Fibroblast of lung (primary cell): Measurements from ENCODE around the gene SH3BP2. TPM values are rescaled to one million over a fixed set of nuclear protein-coding genes. Genes with fewer than 3 reads are reported as not detected.

Experiments
- DNase-seq, 2 donors: peaks; one replicate each; pipeline versions ENCODE4 v3.0.0 to v3.0.0-alpha.2; 2010; ENCODE audit warnings: low read depth in 2 of 2
- H2AFZ ChIP-seq: 2 replicates; pipeline ENCODE4 v1.5.1; 2012; ENCODE audit warnings: low read length, control low read depth, inconsistent platforms
- H3K27ac ChIP-seq: 2 replicates; pipeline ENCODE4 v1.5.1; 2011; ENCODE audit warnings: low read length, control low read depth; ENCODE audit not compliant: insufficient read depth
- H3K27me3 ChIP-seq: 2 replicates; pipeline ENCODE4 v1.5.1; 2011; ENCODE audit warnings: mild to moderate bottlenecking, low read length; ENCODE audit not compliant: control insufficient read depth, insufficient read depth
- H3K36me3 ChIP-seq: 2 replicates; pipeline ENCODE4 v1.5.1; 2011; ENCODE audit warnings: low read length; ENCODE audit not compliant: control insufficient read depth, insufficient read depth
- H3K4me1 ChIP-seq: 2 replicates; pipeline ENCODE4 v1.5.1; 2011; ENCODE audit warnings: low read length; ENCODE audit not compliant: control insufficient read depth, insufficient read depth; ENCODE audit errors: extremely low read depth
- H3K4me2 ChIP-seq: 2 replicates; pipeline ENCODE4 v1.5.1; 2011; ENCODE audit warnings: low read length, control low read depth; ENCODE audit not compliant: insufficient read depth; ENCODE audit errors: extremely low read depth
- H3K4me3 ChIP-seq, 4 experiments: fragments of 200-600 bp in 1 of 4; sonication (generic) in 1 of 4; replicated peaks in 1 of 4; 2 replicates each; pipeline ENCODE4 v1.5.1; 2011 to 2016; ENCODE audit warnings: low read length in 4 of 4, low read depth in 3 of 4, mild to moderate bottlenecking in 3 of 4, control low read depth in 2 of 4, inconsistent platforms in 1 of 4, mixed read lengths in 1 of 4; ENCODE audit not compliant: insufficient read depth in 1 of 4; ENCODE audit errors: control extremely low read depth in 1 of 4
- H3K79me2 ChIP-seq: 2 replicates; pipeline ENCODE4 v1.5.1; 2012; ENCODE audit warnings: mild to moderate bottlenecking, low read length, inconsistent platforms; ENCODE audit not compliant: control insufficient read depth, insufficient read depth
- H3K9ac ChIP-seq: 2 replicates; pipeline ENCODE4 v1.5.1; 2011; ENCODE audit warnings: mild to moderate bottlenecking, low read length, control low read depth; ENCODE audit not compliant: insufficient read depth
- H3K9me3 ChIP-seq: 2 replicates; pipeline ENCODE4 v1.5.1; 2012; ENCODE audit warnings: low read depth, low read length; ENCODE audit not compliant: control insufficient read depth, insufficient read depth
- H4K20me1 ChIP-seq: 2 replicates; pipeline ENCODE4 v1.5.1; 2011; ENCODE audit warnings: low read length; ENCODE audit not compliant: control insufficient read depth, insufficient read depth; ENCODE audit errors: extremely low read depth
- CTCF ChIP-seq, 2 donors: IDR thresholded peaks in 1 of 2; conservative IDR thresholded peaks in 1 of 2; 1 replicate in 1 of 2; 2 replicates in 1 of 2; pipeline ENCODE4 v1.5.1; 2011 to 2012; ENCODE audit warnings: low read length in 2 of 2, control low read depth in 1 of 2, inconsistent platforms in 1 of 2, low read depth in 1 of 2, mild to moderate bottlenecking in 1 of 2
- EZH2 ChIP-seq: IDR thresholded peaks from 2 replicates; pipeline ENCODE4 v1.5.1; 2012; ENCODE audit warnings: low read length, control low read depth, mild to moderate bottlenecking; ENCODE audit errors: missing control alignments
- polyA plus RNA-seq, 2 donors: library from polyadenylated mRNA; depleted of rRNA in 1 of 2; stranded (reverse) in 1 of 2; unstranded in 1 of 2; fragments of >200 nt; gene quantifications; 2 replicates each; pipeline ENCODE4 v1.2.1, GENCODE V29; 2011 to 2012; ENCODE audit warnings: missing spikeins in 1 of 2
- total RNA-seq: library from RNA; depleted of rRNA; stranded (reverse); fragments of >200 nt; gene quantifications from 2 replicates; pipeline ENCODE4 v1.2.1, GENCODE V29; 2014

SH3BP2 gene
- total and polyA plus RNA-seq, 2 donors (not counting 1 experiment from before 2014, with no cell fraction given), result 8.6 to 14.1 TPM

DNA sequence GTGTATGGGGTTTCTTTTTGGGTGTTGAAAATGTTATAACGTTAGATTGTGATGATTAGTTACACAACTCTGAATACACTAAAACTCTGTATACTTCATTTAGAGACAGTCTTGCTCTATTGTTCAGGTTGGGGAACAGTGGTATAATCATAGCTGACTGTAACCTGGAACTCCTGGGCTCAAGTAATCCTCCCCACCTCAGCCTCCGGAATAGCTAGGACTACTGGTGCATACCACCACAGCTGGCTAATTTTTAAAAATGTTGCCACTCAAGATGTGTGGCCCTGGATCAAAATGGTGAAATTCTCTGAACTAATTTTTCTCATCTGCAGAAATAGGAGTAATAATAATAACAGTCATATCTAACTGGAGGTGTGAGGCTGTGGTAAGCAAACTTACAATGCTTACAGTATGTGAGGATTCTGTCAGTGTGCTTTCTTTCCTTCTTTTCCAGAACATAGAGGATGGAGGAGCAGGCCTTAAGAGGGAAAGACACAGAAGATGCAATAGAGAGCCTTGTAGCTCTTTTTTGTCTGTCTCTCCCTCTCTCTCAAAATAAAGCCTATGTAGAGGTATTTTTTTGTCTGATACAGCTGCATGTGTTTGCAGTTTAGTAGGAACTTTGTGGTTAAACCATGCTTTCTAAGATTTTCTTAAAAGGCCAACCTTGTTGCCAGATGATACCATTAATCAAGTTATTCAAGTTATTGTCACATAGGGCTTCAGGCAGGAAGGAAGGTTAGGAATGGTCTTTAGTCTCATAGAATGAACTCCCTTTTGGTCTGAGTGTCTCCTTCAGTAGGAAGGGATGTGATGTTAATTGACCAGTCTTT lies 58.3 kb downstream of the SH3BP2 start:
- peaks cover 8% of the 10 kb centered on the region for H3K4me1 ChIP-seq
- H3K9ac ChIP-seq, result no peak overlapping the region
- DNase-seq, result peak; percentile 71 to 73
- H3K27ac ChIP-seq, result no peak overlapping the region
- no peak overlapping the region for H3K4me2 ChIP-seq
- no peaks in the 10 kb centered on the region for H3K27me3 ChIP-seq
- peaks cover 2% of the 10 kb centered on the region for H4K20me1 ChIP-seq
- no peak overlapping the region for H3K4me3 ChIP-seq
- peaks cover 91% of the 10 kb centered on the region for H3K79me2 ChIP-seq
- no peaks in the 10 kb centered on the region for H3K9me3 ChIP-seq
- peaks cover 2% of the 10 kb centered on the region for H3K36me3 ChIP-seq
- no peak overlapping the region for H2AFZ ChIP-seq
- no peak for TF ChIP-seq CTCF (conservative IDR thresholded peaks at IDR 0.05 in 1 of 2, IDR thresholded peaks at IDR 0.05 in 1 of 2; ENCODE audit: low read depth in 1 of 2, low read length in 2 of 2)
- TF ChIP-seq EZH2, result no peak

- H3K27ac ChIP-seq, result no peak overlapping the region
- no peaks in the 10 kb centered on the region for H3K27me3 ChIP-seq
- peaks cover 8% of the 10 kb centered on the region for H3K4me1 ChIP-seq
- H3K4me2 ChIP-seq, result peak overlapping the region; percentile 29
- no peak overlapping the region for H3K4me3 ChIP-seq
- H3K9me3 ChIP-seq, result no peaks in the 10 kb centered on the region
- TF ChIP-seq EZH2 (no peak), CTCF (conservative IDR thresholded peaks at IDR 0.05 in 1 of 2, IDR thresholded peaks at IDR 0.05 in 1 of 2; ENCODE audit: low read depth in 1 of 2, low read length in 2 of 2) (no peak)
- DNase-seq, result no peak
- H3K36me3 ChIP-seq, result peaks cover 2% of the 10 kb centered on the region
- no peak overlapping the region for H3K9ac ChIP-seq
- H4K20me1 ChIP-seq, result peaks cover 4% of the 10 kb centered on the region
- no peak overlapping the region for H2AFZ ChIP-seq
- peaks cover 89% of the 10 kb centered on the region for H3K79me2 ChIP-seq
Measured at GRCh38 chr4:2852481-2852921, 59.6 kb downstream of the SH3BP2 start.

GRCh38 chr4:2855584-2855983 lies 62.7 kb downstream of the SH3BP2 start:
- Histone ChIP-seq H3K4me2 (no peak overlapping the region), H3K27me3 (no peaks in the 10 kb centered on the region), H3K9me3 (no peaks in the 10 kb centered on the region), H3K4me3 (no peak overlapping the region), H2AFZ (no peak overlapping the region), H3K4me1 (peaks cover 14% of the 10 kb centered on the region), H3K79me2 (peaks cover 88% of the 10 kb centered on the region), H3K9ac (no peak overlapping the region), H3K27ac (no peak overlapping the region), H4K20me1 (peaks cover 2% of the 10 kb centered on the region), H3K36me3 (peaks cover 2% of the 10 kb centered on the region)
- TF ChIP-seq EZH2, result no peak
- no peak for TF ChIP-seq CTCF (conservative IDR thresholded peaks at IDR 0.05 in 1 of 2, IDR thresholded peaks at IDR 0.05 in 1 of 2; ENCODE audit: low read depth in 1 of 2, low read length in 2 of 2)
- DNase-seq, result no peak
